ENCODE measurements around the gene GATAD1.

GRCh38 chr7:92400013-92400412, 47.3 kb upstream of the GATAD1 start:
- TF ChIP-seq CTCF (IDR thresholded peaks at IDR 0.05; ENCODE audit: borderline replicate concordance, extremely low read depth, low read length, poor library complexity, severe bottlenecking): no peak
- no peak for TF ChIP-seq EZH2 (IDR thresholded peaks at IDR 0.05; ENCODE audit: borderline replicate concordance, low read depth, low read length, severe bottlenecking)
